Renal cortical epithelial cell (primary cell): Measurements from ENCODE around the gene PDZD2. TPM values are rescaled to one million over a fixed set of nuclear protein-coding genes. Genes with fewer than 3 reads are reported as not detected.
A peak's percentile ranks its signal among the peaks of the same experiment; 100 is the strongest.
"Not testable (repeated sequence)": the region's sequence is repeated elsewhere in the genome, so short reads cannot be mapped to it uniquely, and the experiment has no call there.

Experiments
- DNase-seq: peaks from one replicate; pipeline ENCODE4 v3.0.0-alpha.2; 2011; ENCODE audit warnings: low read depth
- total RNA-seq: library from RNA; depleted of rRNA; stranded (reverse); fragments of >200 nt; gene quantifications from 2 replicates; pipeline ENCODE4 v1.2.3, GENCODE V29; 2014

The PDZD2 gene
- total RNA-seq, 1 donor from 2014 or later, result 14.2 TPM

DNA sequence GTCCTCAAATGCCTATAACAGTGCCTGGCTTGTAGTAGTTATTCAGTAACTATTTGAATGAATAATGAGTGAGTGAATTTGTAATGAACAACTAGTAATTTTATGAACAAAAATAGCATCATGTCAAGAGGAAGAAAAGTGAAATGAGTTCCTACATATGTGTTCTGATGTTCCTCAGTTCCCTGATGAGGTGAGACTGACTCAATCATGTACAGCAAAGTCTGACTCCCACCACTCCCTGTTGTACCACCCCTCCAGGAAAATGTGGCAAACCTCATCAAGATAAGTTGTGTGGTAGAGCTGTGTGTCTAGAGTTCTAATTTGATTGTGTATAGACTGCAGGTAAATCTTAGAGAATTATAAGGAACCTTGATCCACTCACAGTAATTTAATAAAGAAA is 333.6 kb downstream of the PDZD2 start:
- no peak for DNase-seq

GRCh38 chr5:31975189-31975612 is 336.3 kb downstream of the PDZD2 start:
- DNase-seq, result not testable (repeated sequence)

GRCh38 chr5:31976169-31976568 is 337.2 kb downstream of the PDZD2 start:
- DNase-seq, result no peak

GRCh38 chr5:31981361-31981945 is 342.5 kb downstream of the PDZD2 start:
- DNase-seq, result no peak

GRCh38 chr5:31982027-31982426 is 343.1 kb downstream of the PDZD2 start:
- no peak for DNase-seq

- DNase-seq, result no peak
Observed at GRCh38 chr5:31982621-31983020, 343.7 kb downstream of the PDZD2 start.

- no peak for DNase-seq
Observed at GRCh38 chr5:31983851-31984250, 344.9 kb downstream of the PDZD2 start.

- DNase-seq, result no peak
Observed at GRCh38 chr5:31984691-31985090, 345.8 kb downstream of the PDZD2 start.

GRCh38 chr5:31986101-31986500 is 347.2 kb downstream of the PDZD2 start:
- DNase-seq, result no peak

DNA sequence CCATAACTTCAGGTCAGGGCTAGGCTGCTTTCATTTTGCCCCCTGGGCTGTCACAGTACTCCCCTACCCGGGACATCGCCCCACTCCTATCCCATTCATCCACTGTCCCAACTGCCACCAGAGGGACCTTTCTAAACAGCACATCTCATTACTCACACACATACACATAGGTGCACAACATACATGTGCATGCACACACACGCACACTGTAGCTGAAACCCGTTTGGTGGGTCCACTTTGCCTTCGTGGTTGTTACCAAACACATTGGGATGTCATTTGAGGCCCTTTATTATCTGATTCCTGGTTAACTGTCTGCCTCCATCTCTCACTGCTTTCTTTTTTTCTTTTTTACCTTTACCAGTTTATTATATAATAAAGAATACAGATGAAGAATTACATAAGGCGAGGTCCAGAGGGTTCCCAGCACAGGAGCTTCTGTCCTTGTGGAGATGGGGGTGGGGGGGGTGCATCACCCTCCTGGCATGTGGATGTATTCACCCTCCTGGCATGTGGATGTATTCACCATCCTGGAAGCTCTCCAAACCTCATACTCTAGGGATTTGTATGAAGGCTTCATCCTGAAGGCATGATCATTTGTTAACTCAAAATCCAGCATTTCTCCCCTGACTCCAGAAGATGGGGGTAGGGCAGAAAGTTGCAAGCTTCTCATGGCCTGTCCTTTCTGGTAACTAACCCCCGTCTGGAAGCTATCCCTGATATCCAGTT is 349.2 kb downstream of the PDZD2 start:
- DNase-seq, result peak; percentile 99

GRCh38 chr5:31990081-31990650 is 351.2 kb downstream of the PDZD2 start:
- peak; percentile 47 for DNase-seq

DNA sequence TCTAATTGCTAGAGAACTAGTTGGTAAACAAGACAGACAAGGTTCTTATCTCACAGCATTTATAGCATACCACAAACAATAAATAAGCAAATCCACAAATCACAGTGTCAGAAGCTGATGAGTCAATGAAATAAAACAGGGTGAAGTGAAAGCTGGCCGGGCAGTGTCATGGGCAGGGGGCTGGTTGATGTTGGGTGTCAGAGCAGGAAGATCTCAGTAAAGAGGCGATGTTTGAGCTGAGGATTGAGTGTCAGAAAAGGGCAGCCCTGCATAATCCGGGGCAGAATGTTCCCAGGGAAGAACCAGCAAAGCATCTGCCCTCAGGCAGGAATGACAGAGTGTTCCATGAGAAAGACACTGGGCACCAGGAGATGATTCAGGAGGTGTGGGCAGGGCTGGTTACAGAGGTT is 351.8 kb downstream of the PDZD2 start:
- DNase-seq, result peak; percentile 21

DNA sequence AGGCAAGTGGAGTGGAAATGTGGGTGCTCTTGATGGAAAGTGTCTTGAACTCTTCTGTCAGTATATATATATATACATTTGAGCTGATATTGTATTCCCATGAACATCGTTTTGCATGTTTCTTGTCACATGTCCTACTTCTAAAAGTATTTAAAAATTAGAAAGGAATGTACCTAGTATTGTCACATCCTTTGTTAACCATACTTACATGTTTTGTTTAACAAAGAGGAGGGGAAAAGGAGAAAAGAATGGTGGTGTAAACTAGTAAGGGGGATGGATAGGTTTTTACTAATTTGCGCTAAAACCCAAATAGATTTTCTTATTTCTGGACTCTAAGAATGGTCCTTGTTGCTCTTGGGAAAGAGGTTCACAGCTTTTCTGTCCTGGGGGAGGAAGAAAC is 353.4 kb downstream of the PDZD2 start:
- no peak for DNase-seq

GRCh38 chr5:31993165-31993961 is 354.4 kb downstream of the PDZD2 start:
- peak; percentile 88 for DNase-seq

GRCh38 chr5:31995006-31995405 is 356.1 kb downstream of the PDZD2 start:
- peak; percentile 62 for DNase-seq

GRCh38 chr5:31995714-31996113 is 356.8 kb downstream of the PDZD2 start:
- DNase-seq, result no peak

DNA sequence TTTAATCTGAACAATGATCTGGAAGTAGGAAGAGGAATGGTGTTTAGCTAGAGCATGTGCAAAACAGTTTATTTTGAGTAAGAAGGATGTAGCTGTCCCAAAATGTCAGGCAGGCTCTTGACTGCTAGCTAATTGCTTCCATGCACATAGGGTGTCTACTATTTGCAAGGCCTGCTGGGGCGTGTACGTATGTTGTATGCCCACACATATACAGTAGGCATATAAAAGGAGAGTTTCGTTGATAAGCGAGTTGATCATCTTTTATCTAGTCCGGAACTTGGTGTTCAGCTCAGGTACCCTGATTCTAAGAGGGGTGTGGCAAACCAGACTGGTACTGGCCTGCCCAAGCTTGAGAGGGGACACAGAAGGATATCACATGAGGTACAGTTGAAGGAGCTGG is 358.0 kb downstream of the PDZD2 start:
- DNase-seq, result no peak

- no peak for DNase-seq
Observed at GRCh38 chr5:31999470-31999869, 360.5 kb downstream of the PDZD2 start.

- DNase-seq, result no peak
Observed at GRCh38 chr5:32000731-32001130, 361.8 kb downstream of the PDZD2 start.

- DNase-seq, result no peak
Observed at GRCh38 chr5:32001284-32001683, 362.4 kb downstream of the PDZD2 start.

DNA sequence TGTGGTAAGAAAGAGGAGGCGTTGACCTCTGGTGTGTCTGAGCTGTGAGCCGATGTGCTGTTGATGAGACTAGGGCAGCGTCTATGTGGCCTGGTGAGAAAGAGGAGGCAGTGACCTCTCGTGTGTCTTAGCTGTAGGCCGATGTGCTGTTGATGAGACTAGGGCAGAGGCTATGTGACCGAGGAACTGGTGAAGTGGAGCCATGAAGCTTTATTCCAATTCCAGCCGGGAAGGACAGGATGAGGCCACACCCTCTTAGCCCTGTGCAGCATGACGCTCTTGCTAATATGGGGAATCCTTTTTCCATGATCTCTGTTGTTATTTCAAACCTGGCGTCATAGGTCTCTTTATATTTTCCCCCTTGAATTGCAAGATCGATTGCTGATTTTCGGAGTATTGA is 362.8 kb downstream of the PDZD2 start:
- DNase-seq, result no peak

GRCh38 chr5:32002755-32003154 is 363.8 kb downstream of the PDZD2 start:
- DNase-seq, result no peak
